ENCODE results near the gene HINT2. TPM values are rescaled to one million over a fixed set of nuclear protein-coding genes. Genes with fewer than 3 reads are reported as not detected.

Gene HINT2
- total RNA-seq, 1 experiment from 2014 or later: 35.9 TPM

DNA sequence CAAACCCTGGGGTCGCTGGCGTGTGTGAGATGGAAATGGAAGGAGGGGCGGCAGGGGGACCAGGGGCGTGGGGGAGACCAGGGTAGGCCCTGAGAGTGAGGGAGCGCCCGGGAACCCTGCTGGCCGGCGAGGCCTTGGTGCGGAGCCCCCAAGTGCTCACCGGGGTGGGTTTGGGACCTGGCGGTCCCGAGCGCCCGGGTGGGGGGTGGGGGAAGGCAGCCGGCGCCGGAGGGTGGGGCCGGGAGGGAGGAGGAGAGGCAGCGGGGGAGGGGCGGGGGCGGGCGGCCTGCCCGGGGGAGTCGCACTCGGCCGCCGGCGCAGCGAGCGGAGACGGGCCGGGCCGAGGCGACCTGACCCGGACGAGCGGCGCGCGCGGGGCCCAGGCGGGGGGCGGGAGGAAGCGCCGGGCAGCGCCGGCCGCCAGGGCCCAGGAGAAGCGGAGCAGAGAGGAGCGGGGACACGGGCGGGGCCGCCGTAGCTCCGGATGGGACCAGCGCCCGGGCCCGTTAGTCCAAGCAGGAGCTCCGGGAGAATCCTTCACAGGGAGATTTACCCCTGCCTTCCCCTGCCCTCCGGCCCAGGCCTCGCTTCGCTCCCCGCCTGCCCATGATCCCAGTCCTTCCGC is 23.4 kb downstream of the HINT2 start, which contains the start of gene NPR2:
NPR2 (plus strand) TSS at position 295 of the 625 bp plus-strand sequence. CDS start 818 bp downstream, outside the sequence.
- H3K4ac ChIP-seq (ENCODE audit: low read depth, low read length): no peak within 1 kb of the TSS
- H3T11ph ChIP-seq (ENCODE audit: low read length): no peak within 1 kb of the TSS
- H3K79me1 ChIP-seq (ENCODE audit: insufficient read depth, low read depth, low read length, poor library complexity, severe bottlenecking): no peaks in the 10 kb centered on the region
- H3K79me2 ChIP-seq (ENCODE audit: insufficient read depth, low read length): no peaks in the 10 kb centered on the region
- peaks cover 17 to 20% of the 10 kb centered on the region in 2 experiments for H3K4me1 Mint-ChIP-seq
- no peak within 1 kb of the TSS for H3K27ac ChIP-seq (ENCODE audit: insufficient read length, low read depth, low read length)
- no peak within 1 kb of the TSS for H3K56ac ChIP-seq (ENCODE audit: insufficient read length, low read depth, low read length)
- no peak within 1 kb of the TSS for H2BK12ac ChIP-seq (ENCODE audit: insufficient read length, low read depth, low read length)
- no peak within 1 kb of the TSS for H2BK15ac ChIP-seq (ENCODE audit: low read depth, low read length)
- no peak within 1 kb of the TSS for H4K91ac ChIP-seq (ENCODE audit: insufficient read length, low read depth, low read length)
- no peaks in the 10 kb centered on the region for H4K20me1 ChIP-seq (ENCODE audit: control insufficient read depth, insufficient read depth, insufficient read length)
- H2BK120ac ChIP-seq (ENCODE audit: low read depth, low read length, poor library complexity, severe bottlenecking): no peak within 1 kb of the TSS
- H3K4me1 ChIP-seq (ENCODE audit: insufficient read depth, low read length): no peaks in the 10 kb centered on the region
- H3K27me3 ChIP-seq (ENCODE audit: insufficient read depth, low read length): no peaks in the 10 kb centered on the region
- TF ChIP-seq, protein P1, sequence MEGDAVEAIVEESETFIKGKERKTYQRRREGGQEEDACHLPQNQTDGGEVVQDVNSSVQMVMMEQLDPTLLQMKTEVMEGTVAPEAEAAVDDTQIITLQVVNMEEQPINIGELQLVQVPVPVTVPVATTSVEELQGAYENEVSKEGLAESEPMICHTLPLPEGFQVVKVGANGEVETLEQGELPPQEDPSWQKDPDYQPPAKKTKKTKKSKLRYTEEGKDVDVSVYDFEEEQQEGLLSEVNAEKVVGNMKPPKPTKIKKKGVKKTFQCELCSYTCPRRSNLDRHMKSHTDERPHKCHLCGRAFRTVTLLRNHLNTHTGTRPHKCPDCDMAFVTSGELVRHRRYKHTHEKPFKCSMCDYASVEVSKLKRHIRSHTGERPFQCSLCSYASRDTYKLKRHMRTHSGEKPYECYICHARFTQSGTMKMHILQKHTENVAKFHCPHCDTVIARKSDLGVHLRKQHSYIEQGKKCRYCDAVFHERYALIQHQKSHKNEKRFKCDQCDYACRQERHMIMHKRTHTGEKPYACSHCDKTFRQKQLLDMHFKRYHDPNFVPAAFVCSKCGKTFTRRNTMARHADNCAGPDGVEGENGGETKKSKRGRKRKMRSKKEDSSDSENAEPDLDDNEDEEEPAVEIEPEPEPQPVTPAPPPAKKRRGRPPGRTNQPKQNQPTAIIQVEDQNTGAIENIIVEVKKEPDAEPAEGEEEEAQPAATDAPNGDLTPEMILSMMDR (conservative IDR thresholded peaks at IDR 0.05): no peak
- H3K9ac ChIP-seq (ENCODE audit: extremely low read depth, insufficient read length, low read length): no peak within 1 kb of the TSS
- H3K27ac Mint-ChIP-seq: peak within 1 kb of the TSS in 1 of 3 experiments; percentile 64; a peak in 1 of 7 replicates
- no peak within 1 kb of the TSS for H2AK5ac ChIP-seq (ENCODE audit: insufficient read length, low read length)
- H3K23me2 ChIP-seq (ENCODE audit: insufficient read length, low read depth, low read length, poor library complexity, severe bottlenecking): peaks cover 3% of the 10 kb centered on the region
- H3K27me3 Mint-ChIP-seq (ENCODE audit: low read depth): peaks cover 4% of the 10 kb centered on the region
- H3K4me3 Mint-ChIP-seq: peak within 1 kb of the TSS; percentile 77 to 85
- H3K9me3 ChIP-seq (ENCODE audit: control insufficient read depth, low read depth, low read length): no peaks in the 10 kb centered on the region
- peaks cover 0 to 4% (median 3%) of the 10 kb centered on the region in 3 experiments; a peak in 5 of 7 replicates for H3K36me3 Mint-ChIP-seq (ENCODE audit: insufficient read depth in 1 of 3, low read depth in 3 of 3)
- no peak within 1 kb of the TSS for H2BK20ac ChIP-seq (ENCODE audit: low read depth, low read length, poor library complexity, severe bottlenecking)
- H3K14ac ChIP-seq (ENCODE audit: insufficient read depth, low read length): peak within 1 kb of the TSS; percentile 85
- no peak within 1 kb of the TSS for H2BK5ac ChIP-seq (ENCODE audit: insufficient read length, low read length)
- no peak for DNase-seq
- no peaks in the 10 kb centered on the region for H3K9me3 Mint-ChIP-seq
- no peak within 1 kb of the TSS for H2AFZ ChIP-seq (ENCODE audit: low read length)
- H3K18ac ChIP-seq (ENCODE audit: insufficient read length, low read depth, low read length): peak within 1 kb of the TSS; percentile 45
- no peak within 1 kb of the TSS for H4K8ac ChIP-seq (replicated peaks; ENCODE audit: insufficient read length, low read depth, low read length)
- H4K5ac ChIP-seq (ENCODE audit: insufficient read length, low read depth, low read length): no peak within 1 kb of the TSS
- peak within 1 kb of the TSS; percentile 66 for H3K4me2 ChIP-seq (ENCODE audit: insufficient read depth, insufficient read length, low read length)
- WGBS (ENCODE audit: extremely low coverage, insufficient read length, low lambda C conversion rate): no CpG with 5 or more reads among the region's 64 CpGs
- H3K23ac ChIP-seq (ENCODE audit: insufficient read length, low read depth, low read length): no peak within 1 kb of the TSS

Measured in H9 (cell line).